GM12892 (cell line): ENCODE data around the gene TENT5A.

Experiments used
- POLR2A ChIP-seq: IDR thresholded peaks from 2 replicates; pipeline ENCODE4 v1.6.1; 2011; ENCODE audit warnings: low read depth, low read length, control low read depth
- POLR2AphosphoS5 ChIP-seq: IDR thresholded peaks from 2 replicates; pipeline ENCODE4 v1.6.1; 2011; ENCODE audit warnings: low read depth, low read length, control low read depth
- TAF1 ChIP-seq: IDR thresholded peaks from 2 replicates; pipeline ENCODE4 v1.6.1; 2011; ENCODE audit warnings: low read depth, mild to moderate bottlenecking, control low read depth, low read length, borderline replicate concordance

DNA sequence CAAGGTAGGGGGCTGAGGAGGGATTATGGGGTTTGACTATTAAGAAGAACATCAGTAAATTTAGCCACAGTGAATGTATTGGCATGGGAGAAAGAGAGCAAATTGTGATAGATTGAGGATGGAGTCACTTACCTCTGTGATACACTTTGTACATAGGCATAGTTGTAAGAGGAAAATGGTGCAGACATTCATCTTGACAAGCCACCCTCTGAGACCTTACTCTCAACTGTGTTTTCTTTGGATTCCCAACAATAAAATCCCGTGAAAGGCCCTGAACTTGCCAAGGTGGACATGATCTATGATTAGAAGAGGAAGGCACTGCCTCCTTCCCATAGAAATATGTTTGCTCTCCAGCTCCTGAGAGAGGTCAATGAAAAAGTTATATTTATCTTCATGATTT is 18.6 kb upstream of the TENT5A start:
- TF ChIP-seq POLR2A (no peak), POLR2AphosphoS5 (no peak), TAF1 (no peak)
